ENCODE measurements around the gene SLC22A13. TPM values are rescaled to one million over a fixed set of nuclear protein-coding genes. Genes with fewer than 3 reads are reported as not detected.

The SLC22A13 gene
- total RNA-seq, 4 donors from 2014 or later = under 0.01 to 0.70 TPM; not detected in 2

DNA sequence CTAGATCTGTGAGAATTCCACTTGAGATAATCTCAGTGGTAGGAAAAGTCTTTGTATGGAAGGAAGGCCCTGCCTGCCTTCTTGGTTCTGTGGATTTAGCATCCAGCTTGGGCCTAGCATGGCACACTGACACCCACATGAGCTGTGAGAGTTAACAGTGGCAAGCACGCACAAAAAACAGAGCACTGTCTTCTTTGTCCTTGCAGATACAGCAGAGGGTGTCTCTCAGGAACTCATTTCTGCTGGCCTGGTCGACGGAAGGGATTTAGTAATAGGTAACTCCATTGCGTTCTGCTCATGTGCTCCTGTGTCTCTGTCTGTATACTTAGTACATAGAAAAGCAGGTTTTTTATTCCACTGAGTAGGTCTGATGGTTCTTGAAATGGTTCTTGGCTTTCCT, 14.4 kb upstream of the SLC22A13 start:
- no peak for TF ChIP-seq POLR2A (IDR thresholded peaks at IDR 0.05)
- TF ChIP-seq, protein P1, sequence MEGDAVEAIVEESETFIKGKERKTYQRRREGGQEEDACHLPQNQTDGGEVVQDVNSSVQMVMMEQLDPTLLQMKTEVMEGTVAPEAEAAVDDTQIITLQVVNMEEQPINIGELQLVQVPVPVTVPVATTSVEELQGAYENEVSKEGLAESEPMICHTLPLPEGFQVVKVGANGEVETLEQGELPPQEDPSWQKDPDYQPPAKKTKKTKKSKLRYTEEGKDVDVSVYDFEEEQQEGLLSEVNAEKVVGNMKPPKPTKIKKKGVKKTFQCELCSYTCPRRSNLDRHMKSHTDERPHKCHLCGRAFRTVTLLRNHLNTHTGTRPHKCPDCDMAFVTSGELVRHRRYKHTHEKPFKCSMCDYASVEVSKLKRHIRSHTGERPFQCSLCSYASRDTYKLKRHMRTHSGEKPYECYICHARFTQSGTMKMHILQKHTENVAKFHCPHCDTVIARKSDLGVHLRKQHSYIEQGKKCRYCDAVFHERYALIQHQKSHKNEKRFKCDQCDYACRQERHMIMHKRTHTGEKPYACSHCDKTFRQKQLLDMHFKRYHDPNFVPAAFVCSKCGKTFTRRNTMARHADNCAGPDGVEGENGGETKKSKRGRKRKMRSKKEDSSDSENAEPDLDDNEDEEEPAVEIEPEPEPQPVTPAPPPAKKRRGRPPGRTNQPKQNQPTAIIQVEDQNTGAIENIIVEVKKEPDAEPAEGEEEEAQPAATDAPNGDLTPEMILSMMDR (IDR thresholded peaks at IDR 0.05) = no peak
- H3K4me1 ChIP-seq = no peaks in the 10 kb centered on the region
- H3K27me3 ChIP-seq = no peaks in the 10 kb centered on the region
- intact Hi-C loops (cut with DNase I; ENCODE audit: low total_unique reads) = no loop called here
- no peak overlapping the region for H3K27ac ChIP-seq
- H3K36me3 ChIP-seq = no peaks in the 10 kb centered on the region
- H3K9me3 ChIP-seq = no peaks in the 10 kb centered on the region
- no peak for DNase-seq
- no peak overlapping the region for H3K4me3 ChIP-seq

DNA sequence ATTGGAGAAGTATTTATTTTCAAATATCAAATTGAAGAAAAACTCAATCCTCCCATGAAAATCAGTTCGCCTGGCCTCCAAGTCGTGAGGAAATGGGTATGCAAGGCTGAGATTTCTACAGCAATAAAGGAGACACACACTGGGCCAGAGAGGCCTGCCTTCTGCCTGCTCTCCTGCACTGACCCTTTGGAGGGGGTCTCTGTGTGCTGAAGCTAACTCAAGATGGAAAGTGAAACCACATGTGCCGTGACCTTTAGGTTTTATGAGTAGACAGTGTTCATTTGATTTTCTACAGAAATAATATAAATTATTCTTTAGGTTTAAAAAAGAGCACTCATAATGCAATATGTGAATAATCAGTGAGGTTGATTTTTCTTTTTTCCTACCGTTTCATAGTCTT, 11.9 kb upstream of the SLC22A13 start:
- no peak for DNase-seq
- no peak overlapping the region for H3K4me3 ChIP-seq
- H3K4me1 ChIP-seq = no peaks in the 10 kb centered on the region
- H3K27ac ChIP-seq = no peak overlapping the region
- H3K9me3 ChIP-seq = no peaks in the 10 kb centered on the region
- no peak for TF ChIP-seq POLR2A (IDR thresholded peaks at IDR 0.05)
- TF ChIP-seq, protein P1 (IDR thresholded peaks at IDR 0.05) = no peak
- H3K27me3 ChIP-seq = no peaks in the 10 kb centered on the region
- intact Hi-C loops (cut with DNase I; ENCODE audit: low total_unique reads) = no loop called here
- no peaks in the 10 kb centered on the region for H3K36me3 ChIP-seq

DNA sequence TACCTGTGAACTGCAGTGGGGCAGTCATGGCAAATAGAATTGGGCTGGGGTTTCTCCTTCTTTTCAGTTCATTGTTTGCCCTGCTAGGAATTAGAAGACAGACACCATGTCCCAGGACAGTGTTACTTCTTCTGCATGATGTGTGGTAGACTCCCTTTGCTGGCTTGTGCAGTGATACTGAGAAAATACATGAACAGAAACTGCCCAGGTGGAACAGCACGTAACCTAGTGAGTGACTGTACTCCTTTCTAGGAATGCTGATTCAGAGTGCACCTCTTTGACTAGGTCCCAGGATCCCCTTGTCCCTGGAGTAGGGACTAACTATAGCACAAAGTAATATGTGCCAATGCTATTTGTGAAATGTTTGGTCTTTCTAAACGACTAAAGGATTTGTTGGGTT, 10.7 kb upstream of the SLC22A13 start:
- TF ChIP-seq POLR2A (IDR thresholded peaks at IDR 0.05) = no peak
- TF ChIP-seq, protein P1 (IDR thresholded peaks at IDR 0.05) = no peak
- intact Hi-C loops (cut with DNase I; ENCODE audit: low total_unique reads) = no loop called here
- Histone ChIP-seq H3K9me3 (no peaks in the 10 kb centered on the region), H3K36me3 (no peaks in the 10 kb centered on the region), H3K4me1 (no peaks in the 10 kb centered on the region), H3K27ac (no peak overlapping the region), H3K4me3 (no peak overlapping the region), H3K27me3 (no peaks in the 10 kb centered on the region)
- no peak for DNase-seq

DNA sequence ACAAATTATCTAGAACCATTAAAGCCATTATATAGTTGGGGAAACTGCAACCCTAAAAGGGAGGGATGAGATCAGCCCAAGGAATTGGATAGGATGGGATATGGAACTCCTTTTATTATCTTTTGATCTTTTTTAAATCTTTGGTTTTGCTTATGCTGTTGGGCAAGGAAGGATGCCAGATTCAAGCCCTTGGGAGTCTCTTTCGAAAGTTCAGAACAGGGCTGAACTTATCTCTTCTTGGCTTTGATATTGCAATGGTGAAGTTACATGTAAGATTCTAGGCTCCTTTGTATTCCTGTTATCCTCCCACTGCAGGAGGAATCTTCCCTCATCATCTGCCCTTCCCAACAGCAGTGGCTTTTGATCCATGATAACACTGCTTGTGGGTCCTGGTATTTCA, 10.0 kb upstream of the SLC22A13 start:
- no peak overlapping the region for H3K27ac ChIP-seq
- no peak for DNase-seq
- no peaks in the 10 kb centered on the region for H3K27me3 ChIP-seq
- no peaks in the 10 kb centered on the region for H3K36me3 ChIP-seq
- intact Hi-C loops (cut with DNase I; ENCODE audit: low total_unique reads) = no loop called here
- H3K9me3 ChIP-seq = no peaks in the 10 kb centered on the region
- TF ChIP-seq, protein P1 (IDR thresholded peaks at IDR 0.05) = no peak
- TF ChIP-seq POLR2A (IDR thresholded peaks at IDR 0.05) = no peak
- H3K4me3 ChIP-seq = no peak overlapping the region
- no peaks in the 10 kb centered on the region for H3K4me1 ChIP-seq

DNA sequence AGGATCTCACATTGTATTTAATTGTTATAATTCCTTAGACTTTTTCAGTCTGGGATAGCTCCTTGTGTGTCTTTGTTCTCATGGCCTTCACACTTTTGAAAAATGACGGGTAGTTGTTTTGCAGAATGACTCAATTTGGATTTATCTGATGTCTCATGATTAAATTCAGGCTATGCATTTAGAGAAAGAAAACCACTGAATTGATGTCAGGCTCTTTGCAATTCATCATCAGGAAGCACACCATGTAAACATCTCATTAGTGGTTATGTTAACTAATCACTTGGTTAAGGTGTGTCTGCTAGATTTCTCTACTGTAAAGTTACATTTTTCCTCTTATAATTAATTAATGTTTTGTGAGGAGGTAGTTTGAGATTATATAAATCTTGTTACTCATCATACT, 8.0 kb upstream of the SLC22A13 start:
- H3K36me3 ChIP-seq = no peaks in the 10 kb centered on the region
- TF ChIP-seq, protein P1 (IDR thresholded peaks at IDR 0.05) = no peak
- TF ChIP-seq POLR2A (IDR thresholded peaks at IDR 0.05) = no peak
- intact Hi-C loops (cut with DNase I; ENCODE audit: low total_unique reads) = no loop called here
- H3K4me1 ChIP-seq = no peaks in the 10 kb centered on the region
- no peak for DNase-seq
- no peak overlapping the region for H3K4me3 ChIP-seq
- no peaks in the 10 kb centered on the region for H3K9me3 ChIP-seq
- no peaks in the 10 kb centered on the region for H3K27me3 ChIP-seq
- no peak overlapping the region for H3K27ac ChIP-seq
